ENCODE data around the gene CAMKV.
"Not testable (repeated sequence)": the region's sequence is repeated elsewhere in the genome, so short reads cannot be mapped to it uniquely, and the experiment has no call there.

The CAMKV gene

GRCh38 chr3:49844464-49845183 lies 25.1 kb downstream of the CAMKV start:
- no peak for DNase-seq

- DNase-seq: no peak
Observed at GRCh38 chr3:49842843-49843517, 26.7 kb downstream of the CAMKV start.

GRCh38 chr3:49841806-49842205 lies 27.9 kb downstream of the CAMKV start:
- no peak for DNase-seq

GRCh38 chr3:49841126-49841696 lies 28.5 kb downstream of the CAMKV start:
- DNase-seq: peak; percentile 0

DNA sequence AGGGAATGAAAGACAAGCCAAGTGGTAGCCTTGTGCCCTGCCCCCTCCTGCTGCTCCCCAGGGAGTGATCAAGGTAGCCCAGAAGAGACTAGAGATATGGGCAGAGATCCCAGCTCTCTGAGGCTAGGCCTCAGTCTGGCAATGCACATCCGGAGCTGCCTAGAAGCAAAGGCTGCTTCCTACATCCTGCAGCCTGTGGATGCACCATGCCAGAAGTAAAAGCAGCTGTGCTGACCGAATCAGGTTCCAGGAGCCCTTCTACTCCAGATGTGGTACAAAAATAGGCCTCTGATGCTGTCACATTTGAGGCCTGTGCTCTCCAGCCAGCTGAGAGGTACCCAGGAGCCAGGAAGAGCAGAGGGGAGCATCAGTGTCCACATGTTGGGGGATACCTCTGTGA lies 29.3 kb downstream of the CAMKV start:
- DNase-seq: no peak

- DNase-seq: peak; percentile 9
Observed at GRCh38 chr3:49839193-49839809, 30.4 kb downstream of the CAMKV start.

GRCh38 chr3:49831341-49831740 lies 38.4 kb downstream of the CAMKV start:
- DNase-seq: no peak

DNA sequence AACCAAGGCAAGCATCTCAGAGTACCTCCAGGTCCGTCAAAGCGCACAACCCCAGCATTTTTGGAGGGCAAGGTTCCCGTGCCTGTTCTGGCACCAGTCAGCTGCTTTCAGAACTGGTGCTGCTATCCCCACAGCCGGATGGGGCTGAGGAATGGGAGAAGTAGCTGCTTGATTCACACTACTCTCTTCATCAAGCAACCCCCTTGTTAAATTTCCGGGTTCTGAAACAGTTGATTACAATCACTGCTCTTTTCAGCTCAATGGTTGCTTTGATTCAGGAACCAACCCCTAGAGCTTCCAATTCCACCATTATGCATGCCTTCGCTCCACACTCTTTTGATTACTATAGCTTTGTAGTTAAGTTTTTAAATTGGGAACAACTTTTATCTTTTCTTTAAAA lies 43.7 kb downstream of the CAMKV start:
- no peak for DNase-seq

DNA sequence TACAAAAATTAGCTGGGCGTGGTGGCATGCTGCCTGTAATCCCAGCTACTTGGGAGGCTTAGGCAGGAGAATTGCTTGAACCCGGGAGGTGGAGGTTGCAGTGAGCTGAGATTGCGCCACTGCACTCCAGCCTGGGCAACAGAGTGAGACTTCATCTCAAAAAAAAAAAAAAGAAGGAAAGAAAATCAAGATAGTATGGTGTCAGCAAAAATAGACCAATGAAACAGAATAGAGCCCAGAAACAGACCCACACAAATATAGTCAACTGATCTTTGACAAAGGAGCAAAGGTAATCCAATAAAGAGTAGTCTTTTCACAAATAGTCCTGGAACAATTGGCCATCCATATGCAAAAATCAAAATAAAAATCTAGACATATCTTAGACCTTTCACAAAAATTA lies 46.6 kb downstream of the CAMKV start:
- not testable (repeated sequence) for DNase-seq

- no peak for DNase-seq
Observed at GRCh38 chr3:49813497-49814174, 56.1 kb downstream of the CAMKV start, which contains the start of gene UBA7. UBA7 (minus strand) TSS chr3:49813953; CDS start chr3:49813787, 166 bp downstream.

DNA sequence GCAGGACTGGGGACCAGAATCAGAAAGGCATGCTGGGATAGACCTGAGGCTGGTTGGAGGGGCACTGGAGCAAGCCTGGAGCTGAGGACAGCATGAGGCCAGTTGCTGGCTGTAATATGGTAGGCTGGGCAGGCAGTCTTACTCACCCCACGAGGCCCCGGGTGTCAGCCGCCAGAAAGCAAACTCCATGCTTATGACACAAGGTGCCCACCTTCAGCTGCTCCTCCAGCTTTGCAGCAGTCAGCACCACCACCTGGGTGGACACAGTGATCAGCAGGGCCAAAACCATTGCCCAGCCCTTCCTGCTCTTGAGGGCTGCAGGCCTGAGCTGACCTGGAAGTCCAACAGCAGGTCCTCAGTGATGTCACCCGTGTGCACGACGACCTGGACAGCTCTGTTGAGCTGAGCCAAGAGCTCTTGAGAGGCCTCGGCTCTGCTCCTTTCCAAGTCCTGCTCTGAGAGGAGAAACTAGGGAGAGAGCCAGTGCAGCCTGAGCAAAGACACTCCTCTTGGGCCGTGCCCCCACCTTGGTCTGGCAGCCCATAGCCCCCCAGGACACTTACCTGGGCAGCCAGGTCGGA lies 56.7 kb downstream of the CAMKV start:
- no peak for DNase-seq

Data from NCI-H748 treated with DMSO at 0.1 percent for 48 hours (cell line).